NCI-H2107 (cell line): ENCODE measurements around the gene IMPA2.
A peak's percentile ranks its signal among the peaks of the same experiment; 100 is the strongest.
"Not testable (repeated sequence)": the region's sequence is repeated elsewhere in the genome, so short reads cannot be mapped to it uniquely, and the experiment has no call there.

ENCODE experiments used
- DNase-seq: peaks from one replicate; lab custom pipeline; 2025; lab: John Stamatoyannopoulos, UW

Gene IMPA2

GRCh38 chr18:11981192-11981542, at the start of gene IMPA2:
Gene IMPA2 (plus strand): TSS chr18:11981507. CDS start chr18:11981670, 163 bp downstream.
- peak; percentile 86 for DNase-seq

GRCh38 chr18:11932393-11932792, 48.9 kb upstream of the IMPA2 start:
- DNase-seq = no peak

GRCh38 chr18:11937874-11938478, 43.3 kb upstream of the IMPA2 start:
- peak; percentile 27 for DNase-seq

- no peak for DNase-seq
These were observed 40.4 kb upstream of the IMPA2 start for GRCh38 chr18:11940956-11941355.

- DNase-seq = no peak
These were observed 37.8 kb upstream of the IMPA2 start for GRCh38 chr18:11943551-11943950.

- DNase-seq = no peak
These were observed 37.1 kb upstream of the IMPA2 start for GRCh38 chr18:11944252-11944651.

- no peak for DNase-seq
These were observed 36.5 kb upstream of the IMPA2 start for GRCh38 chr18:11944786-11945185.

GRCh38 chr18:11945834-11946659, 35.3 kb upstream of the IMPA2 start:
- DNase-seq = not testable (repeated sequence)

GRCh38 chr18:11946756-11947155, 34.6 kb upstream of the IMPA2 start:
- no peak for DNase-seq

GRCh38 chr18:11947214-11948191, 33.8 kb upstream of the IMPA2 start:
- DNase-seq = no peak

- no peak for DNase-seq
These were observed 32.3 kb upstream of the IMPA2 start for GRCh38 chr18:11948852-11949523.

GRCh38 chr18:11950824-11951223, 30.5 kb upstream of the IMPA2 start:
- DNase-seq = no peak

GRCh38 chr18:11951390-11951851, 29.9 kb upstream of the IMPA2 start:
- DNase-seq = no peak

- DNase-seq = no peak
These were observed 28.2 kb upstream of the IMPA2 start for GRCh38 chr18:11953113-11953512.

GRCh38 chr18:11955239-11956029, 25.9 kb upstream of the IMPA2 start:
- DNase-seq = no peak

GRCh38 chr18:11956371-11957308, 24.7 kb upstream of the IMPA2 start:
- DNase-seq = no peak

- DNase-seq = no peak
These were observed 23.7 kb upstream of the IMPA2 start for GRCh38 chr18:11957636-11958035.

GRCh38 chr18:11959651-11960050, 21.7 kb upstream of the IMPA2 start:
- not testable (repeated sequence) for DNase-seq

GRCh38 chr18:11960743-11961380, 20.4 kb upstream of the IMPA2 start:
- no peak for DNase-seq
